COLO668 (cell line): ENCODE measurements around the gene IL10RA.
"Not testable (repeated sequence)": the region's sequence is repeated elsewhere in the genome, so short reads cannot be mapped to it uniquely, and the experiment has no call there.

ENCODE experiments used
- DNase-seq: peaks from one replicate; lab custom pipeline; 2025; ENCODE audit not compliant: unreplicated experiment; lab: John Stamatoyannopoulos, UW

The IL10RA gene

GRCh38 chr11:118005224-118006152 is 19.3 kb downstream of the IL10RA start:
- DNase-seq = no peak

GRCh38 chr11:118006153-118006534 is 19.9 kb downstream of the IL10RA start:
- no peak for DNase-seq

GRCh38 chr11:118007040-118007439 is 20.8 kb downstream of the IL10RA start:
- DNase-seq = no peak

- not testable (repeated sequence) for DNase-seq
These were observed 21.5 kb downstream of the IL10RA start for GRCh38 chr11:118007563-118008270.

GRCh38 chr11:118008271-118008911 is 22.2 kb downstream of the IL10RA start:
- DNase-seq = no peak

GRCh38 chr11:118009864-118010737 is 23.9 kb downstream of the IL10RA start:
- DNase-seq = no peak

GRCh38 chr11:118010738-118011461 is 24.7 kb downstream of the IL10RA start:
- no peak for DNase-seq

GRCh38 chr11:118012083-118012669 is 26.0 kb downstream of the IL10RA start:
- DNase-seq = no peak

GRCh38 chr11:118014022-118014421 is 27.8 kb downstream of the IL10RA start:
- DNase-seq = no peak

GRCh38 chr11:118015385-118015841 is 29.2 kb downstream of the IL10RA start:
- DNase-seq = no peak

GRCh38 chr11:118016104-118016503 is 29.9 kb downstream of the IL10RA start:
- DNase-seq = no peak

GRCh38 chr11:118017111-118017510 is 30.9 kb downstream of the IL10RA start:
- no peak for DNase-seq

- no peak for DNase-seq
These were observed 31.6 kb downstream of the IL10RA start for GRCh38 chr11:118017631-118018315.

GRCh38 chr11:118018401-118018800 is 32.2 kb downstream of the IL10RA start:
- DNase-seq = no peak

- no peak for DNase-seq
These were observed 35.0 kb downstream of the IL10RA start for GRCh38 chr11:118021146-118021545.

- DNase-seq = no peak
These were observed 41.5 kb downstream of the IL10RA start for GRCh38 chr11:118027694-118028093.

- no peak for DNase-seq
These were observed 42.4 kb downstream of the IL10RA start for GRCh38 chr11:118028626-118029025.

GRCh38 chr11:118033443-118033842 is 47.2 kb downstream of the IL10RA start:
- no peak for DNase-seq

GRCh38 chr11:118042141-118042540 is 55.9 kb downstream of the IL10RA start:
- no peak for DNase-seq
